Fibroblast of lung (primary cell): ENCODE data around the gene FRMD4A. TPM values are rescaled to one million over a fixed set of nuclear protein-coding genes. Genes with fewer than 3 reads are reported as not detected.

Experiments used
- DNase-seq, 2 donors: peaks; one replicate each; pipeline versions ENCODE4 v3.0.0 to v3.0.0-alpha.2; 2010; ENCODE audit warnings: low read depth in 2 of 2
- H2AFZ ChIP-seq: 2 replicates; pipeline ENCODE4 v1.5.1; 2012; ENCODE audit warnings: low read length, control low read depth, inconsistent platforms
- H3K27ac ChIP-seq: 2 replicates; pipeline ENCODE4 v1.5.1; 2011; ENCODE audit warnings: low read length, control low read depth; ENCODE audit not compliant: insufficient read depth
- H3K27me3 ChIP-seq: 2 replicates; pipeline ENCODE4 v1.5.1; 2011; ENCODE audit warnings: mild to moderate bottlenecking, low read length; ENCODE audit not compliant: control insufficient read depth, insufficient read depth
- H3K36me3 ChIP-seq: 2 replicates; pipeline ENCODE4 v1.5.1; 2011; ENCODE audit warnings: low read length; ENCODE audit not compliant: control insufficient read depth, insufficient read depth
- H3K4me1 ChIP-seq: 2 replicates; pipeline ENCODE4 v1.5.1; 2011; ENCODE audit warnings: low read length; ENCODE audit not compliant: control insufficient read depth, insufficient read depth; ENCODE audit errors: extremely low read depth
- H3K4me2 ChIP-seq: 2 replicates; pipeline ENCODE4 v1.5.1; 2011; ENCODE audit warnings: low read length, control low read depth; ENCODE audit not compliant: insufficient read depth; ENCODE audit errors: extremely low read depth
- H3K4me3 ChIP-seq, 4 experiments: fragments of 200-600 bp in 1 of 4; sonication (generic) in 1 of 4; replicated peaks in 1 of 4; 2 replicates each; pipeline ENCODE4 v1.5.1; 2011 to 2016; ENCODE audit warnings: low read length in 4 of 4, low read depth in 3 of 4, mild to moderate bottlenecking in 3 of 4, control low read depth in 2 of 4, inconsistent platforms in 1 of 4, mixed read lengths in 1 of 4; ENCODE audit not compliant: insufficient read depth in 1 of 4; ENCODE audit errors: control extremely low read depth in 1 of 4
- H3K79me2 ChIP-seq: 2 replicates; pipeline ENCODE4 v1.5.1; 2012; ENCODE audit warnings: mild to moderate bottlenecking, low read length, inconsistent platforms; ENCODE audit not compliant: control insufficient read depth, insufficient read depth
- H3K9ac ChIP-seq: 2 replicates; pipeline ENCODE4 v1.5.1; 2011; ENCODE audit warnings: mild to moderate bottlenecking, low read length, control low read depth; ENCODE audit not compliant: insufficient read depth
- H3K9me3 ChIP-seq: 2 replicates; pipeline ENCODE4 v1.5.1; 2012; ENCODE audit warnings: low read depth, low read length; ENCODE audit not compliant: control insufficient read depth, insufficient read depth
- H4K20me1 ChIP-seq: 2 replicates; pipeline ENCODE4 v1.5.1; 2011; ENCODE audit warnings: low read length; ENCODE audit not compliant: control insufficient read depth, insufficient read depth; ENCODE audit errors: extremely low read depth
- EZH2 ChIP-seq: IDR thresholded peaks from 2 replicates; pipeline ENCODE4 v1.5.1; 2012; ENCODE audit warnings: low read length, control low read depth, mild to moderate bottlenecking; ENCODE audit errors: missing control alignments
- polyA plus RNA-seq, 2 donors: library from polyadenylated mRNA; depleted of rRNA in 1 of 2; stranded (reverse) in 1 of 2; unstranded in 1 of 2; fragments of >200 nt; gene quantifications; 2 replicates each; pipeline ENCODE4 v1.2.1, GENCODE V29; 2011 to 2012; ENCODE audit warnings: missing spikeins in 1 of 2
- total RNA-seq: library from RNA; depleted of rRNA; stranded (reverse); fragments of >200 nt; gene quantifications from 2 replicates; pipeline ENCODE4 v1.2.1, GENCODE V29; 2014
- TF ChIP-seq, protein P1 (sequence below), 2 donors: IDR thresholded peaks in 1 of 2; conservative IDR thresholded peaks in 1 of 2; 1 replicate in 1 of 2; 2 replicates in 1 of 2; pipeline ENCODE4 v1.5.1; 2011 to 2012; ENCODE audit warnings: low read length in 2 of 2, control low read depth in 1 of 2, inconsistent platforms in 1 of 2, low read depth in 1 of 2, mild to moderate bottlenecking in 1 of 2

FRMD4A gene
- total and polyA plus RNA-seq, 2 donors (not counting 1 experiment from before 2014, with no cell fraction given) = 26.9 to 63.6 TPM

DNA sequence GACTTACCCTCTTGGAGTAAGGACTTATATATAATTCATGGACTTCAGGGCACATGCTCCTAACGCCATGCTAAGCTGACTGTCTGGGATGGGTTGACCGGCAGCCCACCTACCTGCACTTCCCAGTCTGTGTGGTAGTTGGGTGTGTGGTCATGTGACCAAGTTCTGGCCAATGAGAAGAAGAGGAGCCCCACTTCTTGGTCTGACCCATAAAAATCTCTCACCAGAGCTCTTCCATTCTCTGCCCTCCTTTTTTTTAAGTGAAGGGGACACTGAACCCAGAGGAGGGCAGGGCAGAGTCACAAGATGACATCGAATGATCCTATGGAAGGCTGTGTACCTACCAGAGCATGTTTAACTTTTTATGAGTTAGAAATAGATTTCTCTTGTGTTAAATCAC lies 370.1 kb downstream of the FRMD4A start:
- no peak for DNase-seq
- Histone ChIP-seq H3K9me3 (no peaks in the 10 kb centered on the region), H3K36me3 (no peaks in the 10 kb centered on the region), H3K4me3 (no peak overlapping the region), H3K79me2 (no peaks in the 10 kb centered on the region), H4K20me1 (no peaks in the 10 kb centered on the region), H3K4me1 (peaks cover 21% of the 10 kb centered on the region), H3K27me3 (no peaks in the 10 kb centered on the region), H3K9ac (no peak overlapping the region), H3K27ac (peak overlapping the region; percentile 66), H2AFZ (no peak overlapping the region), H3K4me2 (peak overlapping the region; percentile 76)
- TF ChIP-seq EZH2 = no peak
- TF ChIP-seq, protein P1, sequence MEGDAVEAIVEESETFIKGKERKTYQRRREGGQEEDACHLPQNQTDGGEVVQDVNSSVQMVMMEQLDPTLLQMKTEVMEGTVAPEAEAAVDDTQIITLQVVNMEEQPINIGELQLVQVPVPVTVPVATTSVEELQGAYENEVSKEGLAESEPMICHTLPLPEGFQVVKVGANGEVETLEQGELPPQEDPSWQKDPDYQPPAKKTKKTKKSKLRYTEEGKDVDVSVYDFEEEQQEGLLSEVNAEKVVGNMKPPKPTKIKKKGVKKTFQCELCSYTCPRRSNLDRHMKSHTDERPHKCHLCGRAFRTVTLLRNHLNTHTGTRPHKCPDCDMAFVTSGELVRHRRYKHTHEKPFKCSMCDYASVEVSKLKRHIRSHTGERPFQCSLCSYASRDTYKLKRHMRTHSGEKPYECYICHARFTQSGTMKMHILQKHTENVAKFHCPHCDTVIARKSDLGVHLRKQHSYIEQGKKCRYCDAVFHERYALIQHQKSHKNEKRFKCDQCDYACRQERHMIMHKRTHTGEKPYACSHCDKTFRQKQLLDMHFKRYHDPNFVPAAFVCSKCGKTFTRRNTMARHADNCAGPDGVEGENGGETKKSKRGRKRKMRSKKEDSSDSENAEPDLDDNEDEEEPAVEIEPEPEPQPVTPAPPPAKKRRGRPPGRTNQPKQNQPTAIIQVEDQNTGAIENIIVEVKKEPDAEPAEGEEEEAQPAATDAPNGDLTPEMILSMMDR (conservative IDR thresholded peaks at IDR 0.05 in 1 of 2, IDR thresholded peaks at IDR 0.05 in 1 of 2; ENCODE audit: low read depth in 1 of 2, low read length in 2 of 2) = no peak

DNA sequence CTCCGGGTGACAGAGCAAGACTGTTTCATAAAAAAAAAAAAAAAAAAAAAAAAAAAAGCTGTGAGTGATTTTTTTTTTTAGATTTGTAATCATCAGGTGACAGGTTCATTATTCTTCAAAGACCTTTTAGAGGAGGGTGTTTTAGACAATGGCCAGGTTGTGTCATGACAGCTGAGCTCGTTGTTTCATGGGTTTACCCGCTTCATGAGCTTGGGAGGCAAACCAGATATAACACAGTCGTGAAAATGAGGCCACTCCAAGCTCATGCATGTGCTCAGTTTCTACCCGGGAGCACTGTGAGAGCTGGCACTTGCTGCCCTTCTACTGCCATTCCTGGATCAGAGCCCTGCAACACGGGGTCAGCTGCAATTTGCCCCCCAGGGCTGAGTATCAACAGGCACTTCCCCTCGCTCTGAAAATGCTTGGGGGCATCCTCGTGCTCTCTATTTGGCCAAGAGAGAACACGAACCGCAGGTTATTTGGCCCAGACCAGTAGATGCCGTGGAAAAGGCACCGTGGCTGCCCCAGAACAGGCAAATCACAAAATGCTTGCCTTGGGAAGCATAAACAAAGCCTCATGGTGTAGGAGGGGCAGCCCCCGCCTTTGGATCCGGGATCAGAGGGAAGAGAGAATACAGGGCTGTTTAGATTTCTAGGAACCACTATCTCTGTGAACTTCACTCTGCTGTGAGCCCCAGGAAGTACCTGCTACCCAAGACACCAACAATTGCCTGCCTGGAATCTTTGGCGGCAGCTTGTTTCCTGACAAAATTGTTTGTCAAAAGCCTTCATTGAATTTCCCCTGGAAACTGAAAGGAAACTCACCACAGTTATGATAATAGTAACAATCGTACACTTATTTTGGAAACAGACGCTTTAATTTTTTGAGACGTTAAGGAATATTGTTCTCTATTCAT lies 371.0 kb downstream of the FRMD4A start:
- DNase-seq = no peak
- Histone ChIP-seq H3K27ac (peak overlapping the region; percentile 66), H3K9me3 (no peaks in the 10 kb centered on the region), H3K4me3 (no peak overlapping the region), H2AFZ (peak overlapping the region; percentile 3), H3K27me3 (no peaks in the 10 kb centered on the region), H3K4me1 (peaks cover 21% of the 10 kb centered on the region), H3K36me3 (no peaks in the 10 kb centered on the region), H3K4me2 (peak overlapping the region; percentile 76), H3K79me2 (no peaks in the 10 kb centered on the region), H3K9ac (no peak overlapping the region), H4K20me1 (no peaks in the 10 kb centered on the region)
- TF ChIP-seq, protein P1 (conservative IDR thresholded peaks at IDR 0.05 in 1 of 2, IDR thresholded peaks at IDR 0.05 in 1 of 2; ENCODE audit: low read depth in 1 of 2, low read length in 2 of 2) = no peak
- no peak for TF ChIP-seq EZH2

DNA sequence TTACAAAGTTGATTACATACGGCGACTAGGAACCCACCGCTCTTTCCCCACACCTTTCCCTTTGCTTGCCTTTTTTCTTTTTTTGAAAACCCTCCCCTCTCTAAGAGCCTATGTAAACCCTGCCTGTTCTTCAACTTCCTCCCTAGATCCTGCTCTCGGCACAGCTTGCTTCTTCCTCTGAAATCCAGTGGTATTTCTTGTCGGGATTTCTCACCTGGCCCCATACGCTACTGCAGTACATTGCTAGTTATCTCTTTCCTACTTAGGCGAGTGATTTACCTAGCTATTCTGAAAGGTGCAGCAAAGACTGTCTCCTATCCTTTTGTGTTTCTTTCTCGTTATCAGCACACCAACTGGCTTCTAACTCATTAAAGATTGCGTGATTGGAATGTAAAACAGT lies 372.9 kb downstream of the FRMD4A start:
- H3K4me1 ChIP-seq = peaks cover 21% of the 10 kb centered on the region
- no peak for DNase-seq

More for the DNA sequence above, 372.9 kb downstream of the FRMD4A start:
- H3K36me3 ChIP-seq = no peaks in the 10 kb centered on the region
- H3K4me2 ChIP-seq = no peak overlapping the region
- H4K20me1 ChIP-seq = no peaks in the 10 kb centered on the region
- no peaks in the 10 kb centered on the region for H3K27me3 ChIP-seq
- H3K79me2 ChIP-seq = no peaks in the 10 kb centered on the region
- no peak for TF ChIP-seq EZH2
- TF ChIP-seq, protein P1 (conservative IDR thresholded peaks at IDR 0.05 in 1 of 2, IDR thresholded peaks at IDR 0.05 in 1 of 2; ENCODE audit: low read depth in 1 of 2, low read length in 2 of 2) = no peak
- H3K4me3 ChIP-seq = no peak overlapping the region
- no peaks in the 10 kb centered on the region for H3K9me3 ChIP-seq
- H3K27ac ChIP-seq = no peak overlapping the region
- no peak overlapping the region for H3K9ac ChIP-seq
- no peak overlapping the region for H2AFZ ChIP-seq
